ENCODE measurements around the gene P2RY14. TPM values are rescaled to one million over a fixed set of nuclear protein-coding genes. Genes with fewer than 3 reads are reported as not detected.

P2RY14 gene
- total and polyA plus RNA-seq, 12 donors: 0.17 to 2.4 (median 0.57) TPM; not detected in 1

DNA sequence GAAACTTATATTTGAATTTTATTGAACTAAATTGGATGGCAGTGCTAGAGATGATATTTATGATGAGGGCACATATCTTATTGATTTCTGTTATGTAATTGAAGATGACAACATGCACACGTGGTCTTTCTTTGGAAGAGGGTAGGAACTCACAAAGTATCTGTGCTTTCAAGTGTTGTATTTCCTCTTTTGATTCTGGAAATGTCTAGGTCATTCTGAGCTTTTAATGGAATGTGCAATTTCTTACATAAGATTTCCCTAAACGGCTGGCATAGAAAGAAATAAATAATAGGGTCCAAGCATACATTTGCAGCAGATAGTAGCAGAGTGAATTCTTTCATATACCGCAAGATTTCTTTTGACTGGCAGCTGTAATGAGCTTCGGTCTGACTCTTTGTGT, 65.2 kb downstream of the P2RY14 start:
- H3K27me3 ChIP-seq: no peaks in the 10 kb centered on the region
- no peak overlapping the region for H3K27ac ChIP-seq
- 71 to 79% (median 78%) methylated on average over 4 of the region's 4 CpGs for WGBS, 4 donors
- no peak for DNase-seq
- intact Hi-C loops (cut with DNase I): no loop called here
- TF ChIP-seq, protein P1, sequence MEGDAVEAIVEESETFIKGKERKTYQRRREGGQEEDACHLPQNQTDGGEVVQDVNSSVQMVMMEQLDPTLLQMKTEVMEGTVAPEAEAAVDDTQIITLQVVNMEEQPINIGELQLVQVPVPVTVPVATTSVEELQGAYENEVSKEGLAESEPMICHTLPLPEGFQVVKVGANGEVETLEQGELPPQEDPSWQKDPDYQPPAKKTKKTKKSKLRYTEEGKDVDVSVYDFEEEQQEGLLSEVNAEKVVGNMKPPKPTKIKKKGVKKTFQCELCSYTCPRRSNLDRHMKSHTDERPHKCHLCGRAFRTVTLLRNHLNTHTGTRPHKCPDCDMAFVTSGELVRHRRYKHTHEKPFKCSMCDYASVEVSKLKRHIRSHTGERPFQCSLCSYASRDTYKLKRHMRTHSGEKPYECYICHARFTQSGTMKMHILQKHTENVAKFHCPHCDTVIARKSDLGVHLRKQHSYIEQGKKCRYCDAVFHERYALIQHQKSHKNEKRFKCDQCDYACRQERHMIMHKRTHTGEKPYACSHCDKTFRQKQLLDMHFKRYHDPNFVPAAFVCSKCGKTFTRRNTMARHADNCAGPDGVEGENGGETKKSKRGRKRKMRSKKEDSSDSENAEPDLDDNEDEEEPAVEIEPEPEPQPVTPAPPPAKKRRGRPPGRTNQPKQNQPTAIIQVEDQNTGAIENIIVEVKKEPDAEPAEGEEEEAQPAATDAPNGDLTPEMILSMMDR (IDR thresholded peaks at IDR 0.05): no peak
- no peak for TF ChIP-seq POLR2A (IDR thresholded peaks at IDR 0.05)
- H3K36me3 ChIP-seq (replicated peaks in 1 of 2): no peaks in the 10 kb centered on the region
- no peak overlapping the region for H3K4me3 ChIP-seq
- peaks cover 2 to 29% of the 10 kb centered on the region in 2 donors for H3K4me1 ChIP-seq (replicated peaks in 1 of 2)
- H3K9me3 ChIP-seq (replicated peaks in 1 of 3): no peaks in the 10 kb centered on the region

DNA sequence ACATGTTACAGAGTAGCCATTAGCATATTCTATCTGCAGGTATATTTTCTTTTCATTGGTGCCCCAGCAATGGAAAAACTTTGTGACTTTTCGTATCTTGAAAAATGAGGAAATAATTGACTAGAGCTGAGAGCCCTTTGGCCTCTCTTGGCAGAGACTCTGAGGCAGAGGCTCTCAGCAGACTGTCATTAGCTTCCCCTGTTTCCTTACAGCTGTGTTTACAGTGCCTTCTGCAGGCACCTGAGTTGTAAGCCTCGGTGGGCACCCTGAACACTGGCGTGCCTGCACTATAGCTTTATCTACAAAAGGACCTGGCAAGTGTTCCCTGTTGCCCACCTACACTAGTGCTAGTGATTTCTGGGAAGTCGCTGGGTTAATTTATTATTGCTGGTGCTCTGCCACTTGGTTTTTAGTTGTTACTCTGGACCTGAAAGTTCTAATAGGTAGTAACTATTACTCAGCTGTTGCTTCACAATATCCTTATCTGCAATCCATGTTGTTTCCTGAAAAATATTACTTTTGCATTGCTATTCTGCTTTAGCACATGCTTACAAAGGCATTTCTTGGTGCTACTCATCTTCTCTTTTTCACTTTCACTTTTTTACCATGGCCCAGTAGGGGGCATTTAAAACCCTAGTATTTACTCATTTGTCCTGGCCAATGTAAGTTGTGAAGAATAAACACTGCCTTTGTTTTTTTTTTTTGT, 67.5 kb downstream of the P2RY14 start:
- Histone ChIP-seq H3K4me1 (replicated peaks in 1 of 2) (peaks cover 0 to 6% of the 10 kb centered on the region in 2 donors), H3K27me3 (no peaks in the 10 kb centered on the region), H3K27ac (no peak overlapping the region), H3K9me3 (replicated peaks in 1 of 3) (no peaks in the 10 kb centered on the region), H3K4me3 (no peak overlapping the region), H3K36me3 (replicated peaks in 1 of 2) (no peaks in the 10 kb centered on the region)
- no peak for TF ChIP-seq POLR2A (IDR thresholded peaks at IDR 0.05)
- TF ChIP-seq, protein P1 (IDR thresholded peaks at IDR 0.05): peak in 1 of 6 experiments; percentile 21
- intact Hi-C loops (cut with DNase I): no loop called here
- WGBS, 4 donors: 59 to 74% (median 68%) methylated on average over 4 of the region's 4 CpGs
- no peak for DNase-seq

DNA sequence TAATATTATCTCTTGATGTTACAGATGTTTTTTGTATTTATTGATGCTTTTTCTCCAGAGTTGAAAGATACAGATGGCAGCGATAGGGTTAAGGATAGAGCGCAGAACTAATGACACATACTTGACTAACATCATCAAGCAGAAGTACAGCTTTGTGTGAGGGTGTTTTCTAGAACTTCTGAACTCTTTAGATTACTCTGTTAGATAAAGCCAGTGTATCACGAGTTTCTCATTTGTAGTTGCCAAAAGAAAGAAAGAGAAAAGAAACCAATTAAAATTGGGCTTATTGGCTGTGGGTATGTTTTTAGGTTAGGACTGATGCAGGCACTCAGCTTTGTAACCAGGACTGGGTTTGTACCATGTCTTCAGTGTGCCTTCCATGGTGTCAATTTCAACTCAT, 68.7 kb downstream of the P2RY14 start:
- H3K4me1 ChIP-seq (replicated peaks in 1 of 2): peaks cover 0 to 7% of the 10 kb centered on the region in 2 donors
- no peak for DNase-seq
- no peak overlapping the region for H3K4me3 ChIP-seq
- H3K36me3 ChIP-seq (replicated peaks in 1 of 2): no peaks in the 10 kb centered on the region
- no peaks in the 10 kb centered on the region for H3K9me3 ChIP-seq (replicated peaks in 1 of 3)
- TF ChIP-seq, protein P1 (IDR thresholded peaks at IDR 0.05): no peak
- WGBS, 4 donors: 87 to 93% (median 92%) methylated on average over 3 of the region's 3 CpGs
- H3K27ac ChIP-seq: no peak overlapping the region
- intact Hi-C loops (cut with DNase I): no loop called here
- no peaks in the 10 kb centered on the region for H3K27me3 ChIP-seq

DNA sequence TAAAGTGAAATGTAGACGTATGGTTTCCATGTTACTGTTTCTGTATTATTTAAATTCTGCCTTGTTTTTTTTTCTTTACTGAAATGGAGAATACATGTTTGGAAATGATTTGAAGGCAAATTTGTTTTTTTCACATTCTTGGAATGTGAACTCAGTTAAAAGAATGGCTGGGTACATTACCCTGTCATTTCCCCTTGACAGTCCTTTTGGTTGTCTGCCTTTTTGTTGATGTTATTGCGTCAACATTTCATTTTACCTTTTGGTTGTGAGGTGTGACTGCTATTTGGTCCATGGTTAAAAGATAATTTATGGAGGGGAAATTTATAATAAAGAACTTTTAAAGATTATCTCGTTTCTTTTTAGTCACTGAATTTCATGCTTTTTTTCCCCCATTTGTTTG, 72.1 kb downstream of the P2RY14 start:
- 74 to 84% (median 79%) methylated on average over 3 of the region's 3 CpGs for WGBS, 4 donors
- TF ChIP-seq, protein P1 (IDR thresholded peaks at IDR 0.05): no peak
- TF ChIP-seq POLR2A (IDR thresholded peaks at IDR 0.05): no peak
- H3K9me3 ChIP-seq (replicated peaks in 1 of 3): no peaks in the 10 kb centered on the region
- no peaks in the 10 kb centered on the region for H3K36me3 ChIP-seq (replicated peaks in 1 of 2)
- DNase-seq: no peak
- H3K4me3 ChIP-seq: no peak overlapping the region
- no peak overlapping the region for H3K27ac ChIP-seq
- H3K27me3 ChIP-seq: no peaks in the 10 kb centered on the region
- H3K4me1 ChIP-seq (replicated peaks in 1 of 2): peaks cover 0 to 8% of the 10 kb centered on the region in 2 donors
- intact Hi-C loops (cut with DNase I): no loop called here
